ENCODE results near the gene UGT2A2.

The UGT2A2 gene

DNA sequence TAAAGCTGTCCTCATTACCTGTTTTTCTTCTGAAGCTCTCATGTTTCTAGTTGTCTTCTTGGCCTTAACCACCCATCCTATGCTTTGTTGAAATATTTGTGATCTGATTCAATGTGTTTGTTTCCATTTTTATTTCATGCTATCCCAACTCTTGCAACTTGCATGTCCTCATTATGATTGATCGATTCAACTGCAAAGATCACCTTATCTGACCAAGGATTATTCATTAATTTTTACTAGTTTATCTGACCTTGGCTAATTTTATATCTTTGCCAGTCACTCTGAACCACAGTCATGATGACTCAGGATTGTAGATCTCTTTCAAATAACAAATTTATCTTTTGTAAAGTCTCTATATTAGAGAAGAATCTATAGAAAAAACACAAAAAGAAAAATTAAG, 70.7 kb downstream of the UGT2A2 start:
- DNase-seq = no peak

DNA sequence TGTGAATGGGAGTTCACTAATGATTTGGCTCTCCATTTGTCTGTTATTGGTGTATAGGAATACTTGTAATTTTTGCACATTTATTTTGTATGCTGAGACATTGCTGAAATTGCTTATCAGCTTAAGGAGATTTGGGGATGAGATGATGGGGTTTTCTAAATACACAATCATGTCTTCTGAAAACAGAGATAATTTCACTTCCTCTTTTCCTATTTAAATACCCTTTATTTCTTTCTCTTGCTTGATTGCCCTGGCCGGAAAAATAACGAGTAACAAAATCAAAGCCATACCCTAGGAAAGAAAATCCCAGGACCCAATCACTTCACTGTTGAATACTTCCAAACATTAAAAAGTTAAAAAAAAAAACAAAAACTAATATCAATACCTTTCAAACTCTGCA, 76.0 kb downstream of the UGT2A2 start:
- DNase-seq = no peak

DNA sequence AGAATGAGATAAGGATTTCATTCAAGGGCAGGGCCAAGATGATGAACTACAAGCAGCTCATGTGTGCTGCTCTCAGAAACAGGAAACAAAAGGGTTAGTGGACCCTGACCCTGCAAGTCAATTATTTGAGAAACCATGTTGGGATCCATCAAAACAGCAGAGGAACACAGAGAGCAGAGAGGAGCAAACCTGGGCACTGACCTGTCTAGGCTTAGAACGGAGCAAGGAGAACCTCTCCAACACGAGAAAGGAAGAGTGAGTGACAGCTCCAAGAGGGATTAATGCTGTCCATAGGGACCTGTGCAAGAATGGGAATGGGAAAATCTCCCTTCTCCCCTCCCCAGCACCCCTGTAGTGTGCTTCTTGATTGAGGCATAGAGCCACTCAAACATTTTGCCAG, 89.8 kb downstream of the UGT2A2 start:
- no peak for DNase-seq

DNA sequence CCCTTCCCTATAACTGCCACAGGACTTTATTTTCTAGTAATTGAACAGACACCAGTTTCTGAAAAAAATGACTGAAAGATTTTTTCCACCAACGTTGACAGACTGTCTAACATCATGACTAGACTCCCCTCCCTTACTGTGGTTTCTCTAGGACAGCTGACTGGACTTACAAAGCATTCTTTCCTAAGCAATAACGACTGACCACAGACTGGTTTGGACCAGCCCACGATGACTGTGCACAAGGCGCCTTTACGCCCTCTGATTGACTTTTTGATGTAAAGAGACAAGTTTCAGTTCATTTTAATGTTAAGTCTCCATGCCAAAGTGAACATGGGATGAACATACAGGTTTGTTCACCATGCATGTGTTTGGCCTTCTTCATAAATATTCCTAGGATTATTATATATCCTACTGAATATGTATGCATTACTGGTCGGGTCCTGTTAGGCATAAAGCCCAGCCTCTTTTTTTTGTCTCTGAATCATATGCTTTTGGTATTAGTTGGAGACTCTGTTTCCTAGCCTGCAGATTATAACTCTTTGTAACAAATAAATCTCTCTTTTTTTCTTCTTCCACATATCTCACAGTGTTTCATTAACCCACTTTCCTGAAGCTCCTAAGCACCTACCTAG, 93.2 kb downstream of the UGT2A2 start:
- no peak for DNase-seq
